Bone marrow (tissue), 2 donors: ENCODE data around the gene PPM1B.
A peak's percentile ranks its signal among the peaks of the same experiment; 100 is the strongest.
"Not testable (repeated sequence)": the region's sequence is repeated elsewhere in the genome, so short reads cannot be mapped to it uniquely, and the experiment has no call there.

Source experiments
- DNase-seq, 2 donors: peaks; one replicate each; lab custom pipeline; 2025; lab: John Stamatoyannopoulos, UW

Gene PPM1B

DNA sequence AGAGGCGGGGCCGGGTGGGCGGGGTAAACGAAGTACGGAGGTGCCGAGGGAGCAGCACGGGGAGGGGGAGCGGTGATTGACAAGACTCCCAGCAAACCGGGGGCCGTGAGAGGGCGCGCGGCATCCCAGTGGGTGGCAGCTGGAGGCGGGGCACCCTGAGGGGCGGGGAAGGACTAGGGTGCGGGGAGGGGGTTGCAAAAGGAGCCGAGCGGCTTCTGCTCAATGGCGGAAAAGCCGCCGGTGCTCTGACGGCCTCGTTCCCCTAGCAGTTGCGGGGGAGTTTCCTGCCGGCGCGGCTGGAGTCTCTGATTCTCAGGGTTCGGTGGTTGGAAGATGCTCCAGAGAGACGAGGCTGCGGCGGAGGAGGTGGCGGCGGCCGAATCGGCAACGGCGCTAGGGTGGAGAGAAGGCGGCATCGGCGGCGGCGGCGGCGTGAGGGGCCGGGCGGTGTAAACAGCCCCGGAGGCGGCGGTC, at the start of gene PPM1B:
Gene PPM1B (plus strand): TSS at position 195 of the 474 bp plus-strand sequence. CDS start 32,325 bp downstream, outside the sequence.
- peak in 1 of 2 donors; percentile 91 for DNase-seq

DNA sequence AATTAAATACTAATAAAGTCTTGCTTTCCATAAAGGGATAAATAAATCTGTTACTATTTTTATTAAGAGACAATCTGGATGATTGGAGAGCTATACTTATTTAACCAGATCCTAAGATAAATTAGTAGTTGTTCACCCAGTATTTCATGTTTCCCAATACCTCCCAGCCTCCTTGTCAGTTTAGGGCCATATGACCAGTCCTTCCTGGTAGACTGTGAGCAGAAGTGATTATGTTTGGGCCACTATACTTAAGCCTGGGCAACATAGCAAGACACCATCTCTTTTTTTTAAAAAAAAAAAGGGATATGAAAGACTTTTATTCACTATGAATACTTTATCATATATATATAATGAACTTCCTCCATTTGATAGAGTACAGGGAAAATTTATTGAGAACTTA, 48.8 kb upstream of the PPM1B start:
- DNase-seq: no peak

DNA sequence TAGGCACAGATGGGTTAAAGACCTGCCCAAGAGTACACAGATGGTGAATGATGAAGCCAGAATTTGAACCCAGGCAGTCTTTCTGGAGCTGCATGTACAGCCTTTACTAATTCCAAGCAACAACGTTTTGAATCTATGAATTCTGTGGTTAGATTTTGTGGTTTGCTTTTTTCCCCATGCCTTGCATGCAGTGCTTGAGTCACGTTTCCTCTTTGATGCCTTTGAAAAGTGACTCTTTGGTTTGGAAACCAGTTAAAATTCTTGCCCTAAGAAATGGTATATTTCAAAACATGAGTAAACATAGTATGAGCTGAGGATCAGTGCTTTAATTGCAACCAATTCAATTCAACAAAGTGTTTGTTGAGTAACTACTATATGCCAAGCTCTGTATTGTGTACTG, 48.2 kb upstream of the PPM1B start:
- DNase-seq: peak in 1 of 2 donors; percentile 86

DNA sequence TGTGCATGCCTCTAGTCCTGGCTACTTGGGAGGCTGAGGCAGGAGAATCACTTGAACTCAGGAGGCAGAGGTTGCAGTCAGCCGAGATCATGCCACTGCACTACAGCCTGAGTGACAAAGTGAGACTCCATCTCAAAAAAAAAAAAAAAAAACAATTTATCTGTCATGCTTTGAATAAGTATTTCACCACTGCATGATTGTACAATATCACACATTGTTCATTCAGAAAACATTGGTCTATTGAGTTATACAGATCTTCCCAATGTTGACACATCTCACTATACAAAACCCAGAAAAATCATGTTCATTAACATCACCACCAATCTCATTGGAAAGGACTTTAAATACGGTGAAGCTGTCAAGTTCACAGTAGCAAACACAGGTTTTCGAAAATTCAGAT, 46.8 kb upstream of the PPM1B start:
- DNase-seq: no peak

DNA sequence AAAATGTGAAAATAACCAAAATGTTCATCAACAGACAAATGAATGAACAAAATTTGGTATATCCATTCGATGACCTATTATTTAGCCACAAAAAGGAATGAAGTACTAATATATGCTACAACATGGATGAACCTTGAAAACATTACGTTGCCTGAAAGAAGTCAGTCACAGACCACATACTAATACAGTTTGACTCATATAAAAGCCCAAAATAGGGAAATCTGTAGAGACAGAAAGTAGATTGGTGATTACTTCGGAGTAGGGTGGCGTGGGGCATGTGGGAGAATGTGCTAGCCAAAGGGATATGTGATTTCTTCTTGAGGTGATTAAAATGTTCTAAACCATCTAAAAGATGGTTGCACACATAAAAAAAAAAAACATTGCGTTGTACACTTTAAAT, 44.2 kb upstream of the PPM1B start:
- no peak for DNase-seq

DNA sequence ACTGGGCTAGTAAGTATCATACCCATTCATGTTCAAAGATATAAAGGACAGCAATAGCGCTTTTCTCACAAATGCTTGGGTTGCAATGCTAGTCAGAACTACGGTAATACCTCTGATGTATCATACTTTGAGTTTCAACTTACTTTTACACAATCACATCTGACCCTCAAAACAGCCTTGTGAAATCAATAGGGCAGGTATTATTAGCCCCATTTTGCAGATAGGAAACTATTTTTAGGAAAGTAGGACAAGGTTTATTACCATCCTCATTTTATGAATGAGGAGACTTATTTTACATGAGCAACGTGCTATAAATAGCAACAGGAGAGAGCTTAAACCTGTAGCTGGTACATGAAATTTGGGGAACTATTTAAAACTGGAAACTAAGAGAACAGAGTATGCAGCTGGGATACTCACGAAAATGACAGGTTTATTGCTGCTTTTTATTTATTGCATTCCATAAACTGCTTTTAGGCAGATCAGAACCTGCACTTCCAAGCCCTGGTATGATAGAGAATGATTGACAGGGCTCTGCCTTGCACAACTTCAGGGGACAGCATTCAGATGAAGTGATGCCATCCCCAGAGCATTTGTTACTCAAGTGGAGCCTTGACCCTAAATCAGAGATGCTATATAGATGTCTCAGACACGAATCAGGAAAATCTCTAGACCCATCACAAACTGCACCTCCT, 42.4 kb upstream of the PPM1B start:
- DNase-seq: peak in 1 of 2 donors; percentile 10

DNA sequence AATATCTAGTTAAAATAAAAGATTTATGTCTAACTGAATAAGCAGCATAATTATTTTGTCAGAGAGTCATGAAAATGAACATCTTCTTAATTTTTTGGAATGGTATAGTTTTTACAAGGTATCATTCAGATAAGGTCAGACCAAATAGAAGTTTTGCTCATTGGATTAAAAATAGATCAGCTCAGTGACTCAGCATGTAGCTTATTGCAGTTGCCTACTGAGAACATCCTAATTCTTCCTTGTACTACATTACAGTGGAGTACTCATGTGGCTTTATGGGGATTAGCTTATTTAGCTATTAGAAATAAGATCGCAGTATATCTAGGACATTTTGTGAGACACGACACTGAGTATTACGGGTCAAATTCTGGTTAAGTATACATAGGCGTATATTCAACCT, 38.2 kb upstream of the PPM1B start:
- DNase-seq: peak in 1 of 2 donors; percentile 70

DNA sequence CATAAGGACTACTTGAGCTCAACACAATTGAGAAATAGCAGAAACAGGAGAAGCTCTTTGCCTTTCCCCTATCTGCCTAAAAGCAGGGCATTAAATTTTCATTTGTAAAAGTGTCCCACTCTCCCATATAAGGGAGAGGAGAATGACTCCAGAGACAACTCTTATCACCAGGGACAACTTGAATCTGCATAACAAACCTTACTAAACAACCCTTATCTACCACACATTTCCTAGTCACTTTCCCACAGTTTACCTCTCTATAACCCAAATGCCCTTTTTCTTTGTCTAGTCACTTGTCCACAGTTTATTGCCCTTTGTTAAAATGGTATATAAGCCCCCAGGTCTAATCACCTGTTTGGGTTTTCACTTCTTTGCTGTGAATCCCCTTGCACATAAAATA, 37.5 kb upstream of the PPM1B start:
- no peak for DNase-seq

DNA sequence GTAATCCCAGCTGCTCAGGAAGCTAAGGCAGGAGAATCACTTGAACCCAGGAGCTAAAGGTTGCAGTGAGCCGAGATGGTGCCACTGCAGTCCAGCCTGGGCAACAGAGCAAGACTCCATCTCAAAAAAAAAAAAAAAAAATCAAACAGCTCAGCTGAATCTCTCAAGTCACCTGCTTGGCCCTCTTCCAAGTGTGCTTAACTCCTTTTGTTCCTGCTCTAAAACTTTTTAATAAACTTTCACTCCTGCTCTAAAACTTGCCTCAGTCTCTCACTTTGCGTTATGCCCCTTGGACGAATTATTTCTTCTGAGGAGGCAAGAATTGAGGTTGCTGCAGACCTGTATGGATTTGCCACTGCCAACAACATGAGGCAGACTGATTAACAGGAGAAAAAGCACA, 35.1 kb upstream of the PPM1B start:
- DNase-seq: not testable (repeated sequence)

DNA sequence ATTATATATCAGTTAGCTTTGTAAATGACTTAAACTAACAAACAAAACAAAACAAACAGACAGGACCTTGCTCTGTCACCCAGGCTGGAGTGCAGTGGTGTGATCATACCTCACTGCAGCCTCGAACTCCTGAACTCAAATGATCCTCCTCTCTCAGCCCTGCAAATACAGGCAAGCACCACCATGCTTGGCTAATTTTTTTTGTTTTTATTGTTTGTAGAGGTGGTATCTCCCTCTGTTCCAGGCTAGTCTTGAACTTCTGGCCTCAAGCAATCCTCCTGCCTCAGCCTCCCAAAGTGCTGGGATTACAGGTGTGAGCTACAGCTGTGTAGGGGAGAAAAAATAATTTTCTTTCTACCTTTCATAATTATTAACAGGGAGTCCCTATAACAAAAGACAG, 33.8 kb upstream of the PPM1B start:
- DNase-seq: no peak

DNA sequence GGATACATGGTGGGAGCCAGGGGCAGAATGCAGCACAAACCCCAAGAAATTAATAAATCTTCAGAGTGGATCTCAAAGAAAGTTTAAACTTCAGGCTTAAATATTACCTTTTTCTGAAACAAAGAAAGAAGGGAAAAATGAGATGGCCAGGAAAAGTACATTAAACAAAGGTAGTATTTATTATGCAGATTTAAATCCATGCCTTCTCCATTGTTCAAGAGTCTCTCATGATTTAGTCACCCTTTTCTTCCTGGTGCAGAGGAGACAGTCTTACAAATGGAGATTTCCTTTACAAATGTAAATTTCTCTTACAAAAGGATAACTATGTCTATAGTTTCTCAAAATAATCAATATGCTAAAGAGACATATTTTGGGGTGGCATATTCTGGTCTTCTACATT, 33.4 kb upstream of the PPM1B start:
- DNase-seq: no peak

DNA sequence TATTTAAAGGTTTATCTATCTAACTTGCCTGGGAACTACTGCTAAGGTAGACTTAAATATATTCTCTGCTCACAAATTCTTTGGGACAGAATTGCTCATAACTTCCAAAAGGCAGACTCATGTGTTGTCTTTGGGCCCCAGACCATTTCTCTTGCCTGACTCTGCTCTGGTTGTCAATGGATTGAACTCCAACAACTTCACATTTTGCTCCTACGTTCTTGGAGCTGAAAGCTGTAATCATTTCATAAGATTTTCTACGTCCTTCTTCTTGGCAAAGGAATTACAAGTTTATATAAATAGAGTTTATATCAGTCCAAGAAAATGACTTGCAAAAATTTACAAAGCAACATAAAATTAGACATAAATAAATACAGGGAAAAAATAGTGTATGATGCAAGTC, 32.9 kb upstream of the PPM1B start:
- DNase-seq: no peak

DNA sequence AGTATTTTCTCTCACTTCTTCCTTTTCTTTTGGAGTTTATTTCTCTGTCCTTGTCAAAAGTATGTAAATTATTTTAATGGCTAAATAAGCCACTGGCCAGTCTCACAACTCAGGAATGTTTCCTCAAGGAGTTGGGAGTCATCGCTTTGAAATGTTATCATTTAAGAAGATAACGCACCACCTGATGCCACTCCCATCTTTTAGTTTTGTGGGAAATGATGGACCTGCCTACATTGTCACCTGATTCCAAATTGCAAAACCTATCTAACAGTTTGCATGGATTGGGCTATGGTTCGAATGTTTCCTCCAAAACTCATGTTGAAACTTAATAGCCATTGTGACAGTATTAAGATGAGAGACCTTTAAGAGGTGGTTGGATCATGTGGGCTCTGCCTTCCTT, 32.4 kb upstream of the PPM1B start:
- no peak for DNase-seq

DNA sequence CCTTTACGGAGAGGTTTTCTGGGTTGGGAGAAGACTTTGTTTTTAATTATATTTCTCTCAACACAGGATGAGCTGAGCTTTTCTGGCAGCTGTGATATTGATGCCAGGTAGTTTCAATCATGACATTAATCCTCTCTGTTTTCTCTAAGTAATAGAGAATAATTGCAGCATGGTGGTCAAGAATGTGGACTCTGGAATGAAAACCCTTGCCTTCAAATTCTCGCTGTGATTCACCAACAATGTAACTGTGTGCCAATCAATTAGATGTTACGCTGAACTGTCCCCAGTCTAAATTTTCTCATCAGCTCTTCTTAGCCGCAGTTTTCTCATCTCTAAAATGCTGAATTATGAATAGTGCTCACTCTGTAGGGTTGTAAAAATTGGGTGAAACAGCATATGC, 31.6 kb upstream of the PPM1B start:
- DNase-seq: no peak

DNA sequence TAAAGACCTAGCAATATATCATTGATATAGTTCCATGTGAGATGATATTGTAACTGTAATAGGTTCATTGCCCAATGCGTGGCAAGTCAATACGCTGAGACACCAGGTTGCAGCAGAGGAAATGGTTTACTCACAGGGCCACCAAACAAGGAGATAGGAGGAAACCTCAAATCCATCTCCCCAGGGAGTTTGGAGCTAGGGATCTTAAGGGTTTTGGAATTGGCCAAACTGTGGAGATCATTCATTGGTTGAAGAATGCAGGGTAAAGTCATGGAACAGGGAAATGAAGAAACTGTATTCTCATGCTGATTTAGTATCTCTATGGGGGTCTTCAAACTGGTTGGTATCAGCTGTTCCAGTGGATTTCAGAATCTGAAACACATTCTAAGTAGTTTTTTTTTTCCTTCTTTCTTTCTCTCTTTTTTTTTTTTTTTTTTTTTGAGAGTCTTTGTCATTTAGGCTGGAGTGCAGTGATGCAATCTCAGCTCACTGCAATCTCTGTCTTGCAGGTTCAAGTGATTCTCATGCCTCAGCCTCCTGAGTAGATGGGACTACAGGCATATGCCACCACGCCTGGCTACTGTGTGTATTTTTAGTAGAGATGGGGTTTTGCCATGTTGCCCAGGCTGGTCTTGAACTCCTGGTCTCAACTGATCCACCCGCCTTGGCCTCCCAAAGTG, 30.7 kb upstream of the PPM1B start:
- no peak for DNase-seq

DNA sequence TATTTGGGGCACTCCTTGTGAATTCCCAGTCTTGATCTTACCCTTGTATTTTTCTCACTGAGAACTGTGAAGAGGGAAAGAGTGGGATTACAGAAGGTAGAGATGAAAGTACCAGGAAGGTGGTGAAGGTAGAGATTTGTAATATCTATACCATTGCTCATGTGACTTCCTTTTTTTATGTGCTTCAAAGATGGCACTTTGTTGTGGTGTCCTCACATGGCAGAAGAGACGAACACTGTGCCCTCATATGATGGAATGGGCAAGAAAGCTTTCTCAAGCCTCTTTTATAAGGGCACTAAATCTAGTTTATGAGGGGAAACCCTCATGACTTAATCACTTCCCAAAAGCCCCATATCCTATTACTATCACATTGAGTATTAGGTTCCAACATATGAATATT, 28.9 kb upstream of the PPM1B start:
- no peak for DNase-seq

DNA sequence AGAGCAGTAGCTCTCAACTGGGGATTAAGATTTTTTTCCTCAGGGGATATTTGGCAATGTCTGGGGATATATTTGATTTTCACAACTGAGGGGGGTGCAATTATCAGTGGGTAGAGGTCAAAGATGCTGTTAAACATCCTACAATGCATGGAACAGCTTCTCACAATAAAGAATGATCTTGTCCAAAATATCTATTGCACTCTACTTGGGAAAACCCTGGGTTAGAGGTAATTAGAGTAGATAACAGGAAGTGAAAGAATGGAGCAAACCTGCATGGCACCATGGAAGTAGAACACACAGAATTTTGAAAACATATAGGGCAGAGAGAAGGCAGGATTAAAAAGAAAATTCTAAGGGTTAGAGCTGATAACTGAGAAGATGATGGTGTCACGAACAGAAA, 26.4 kb upstream of the PPM1B start:
- no peak for DNase-seq

DNA sequence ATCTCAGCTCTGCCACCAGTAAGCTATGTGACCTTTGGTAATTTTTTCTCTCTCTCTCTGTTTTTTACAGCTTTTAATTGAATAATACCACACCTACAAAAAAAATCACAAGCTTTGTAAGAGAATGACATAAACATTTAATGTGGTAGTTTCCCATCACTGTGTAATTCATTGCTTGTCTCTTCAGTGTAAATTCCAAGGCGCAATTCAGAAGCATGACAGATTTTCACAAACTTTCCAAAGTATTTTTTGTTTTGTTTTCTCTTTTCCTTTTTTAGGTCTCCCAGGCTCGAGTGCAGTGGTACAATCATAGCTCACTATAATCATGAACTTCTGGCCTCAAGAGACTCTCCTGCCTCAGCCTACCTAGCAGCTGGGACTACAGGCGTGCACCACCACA, 25.0 kb upstream of the PPM1B start:
- no peak for DNase-seq

DNA sequence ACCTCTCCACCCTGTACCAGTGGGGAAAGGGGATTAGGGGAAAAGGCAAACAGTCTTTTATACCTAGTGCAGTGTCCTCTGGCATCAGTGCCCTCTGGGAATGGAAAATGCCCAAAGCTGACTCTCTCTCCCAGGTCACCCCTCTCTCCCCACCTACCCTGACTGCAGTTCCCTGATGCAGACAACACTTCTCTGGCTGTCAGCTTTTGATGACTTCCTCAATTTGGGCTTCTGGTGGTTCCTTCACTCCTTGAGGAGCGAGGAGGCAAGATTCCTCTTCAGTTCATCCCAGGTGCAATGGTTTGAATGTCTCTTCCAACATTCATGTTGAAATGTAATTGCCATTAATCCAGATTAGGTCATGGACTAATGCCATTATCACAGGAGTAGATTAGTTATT, 19.7 kb upstream of the PPM1B start:
- DNase-seq: no peak

DNA sequence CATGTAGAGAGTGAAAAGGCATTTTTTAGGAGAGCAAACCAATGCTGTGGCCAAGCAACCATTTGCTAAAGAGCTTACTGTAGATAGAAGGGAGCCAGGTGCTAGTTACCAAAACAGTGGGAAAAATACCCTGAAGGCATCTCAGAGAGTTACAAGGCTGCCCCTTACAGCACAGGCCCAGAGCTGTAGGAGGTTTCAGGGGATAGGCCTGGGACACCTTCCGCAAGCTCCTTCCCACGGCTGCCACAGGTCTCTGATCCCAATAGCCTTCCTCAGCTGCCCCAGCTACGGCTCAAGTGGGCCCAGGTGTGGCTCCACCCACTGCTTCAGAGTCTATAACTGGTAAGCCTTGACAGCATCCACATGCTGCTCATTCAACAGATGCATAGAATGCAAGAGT, 18.2 kb upstream of the PPM1B start:
- DNase-seq: no peak

DNA sequence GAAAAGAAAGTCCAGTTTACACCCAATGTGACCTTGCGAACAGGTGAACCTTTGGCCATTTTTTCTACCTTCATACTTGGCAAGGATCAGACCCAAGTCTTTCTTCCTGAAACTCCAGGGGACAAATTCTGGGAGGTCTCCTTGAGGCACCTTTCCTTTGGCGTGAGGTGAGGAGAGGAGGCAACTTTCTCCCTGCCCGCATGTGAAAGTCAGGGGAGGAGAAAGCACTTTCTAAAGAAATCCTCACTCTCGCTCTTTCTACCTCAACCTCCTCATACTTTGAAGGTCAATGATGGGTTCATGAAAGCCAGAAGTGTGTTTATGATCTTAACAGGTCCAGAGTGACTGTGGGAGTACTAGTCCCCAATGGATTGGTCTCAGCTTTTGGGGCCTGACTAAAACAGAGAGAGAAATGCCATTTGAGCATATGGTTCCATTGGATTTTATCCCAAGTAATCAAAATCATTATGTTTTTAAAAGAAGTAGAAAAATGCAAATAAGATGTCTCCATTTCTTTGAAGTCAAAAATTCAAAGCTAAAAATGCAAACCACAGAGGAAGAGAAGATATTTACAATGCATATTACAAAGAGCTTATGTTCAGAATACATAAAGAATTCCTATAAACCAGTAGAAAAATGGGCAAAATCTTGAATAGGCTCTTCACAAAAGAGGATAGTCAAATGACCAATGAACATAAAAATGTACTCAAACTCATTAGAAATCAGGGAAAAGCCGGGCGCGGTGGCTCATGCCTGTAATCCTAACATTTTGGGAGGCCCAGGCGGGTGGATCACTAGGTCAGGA, 15.6 kb upstream of the PPM1B start:
- DNase-seq: no peak

DNA sequence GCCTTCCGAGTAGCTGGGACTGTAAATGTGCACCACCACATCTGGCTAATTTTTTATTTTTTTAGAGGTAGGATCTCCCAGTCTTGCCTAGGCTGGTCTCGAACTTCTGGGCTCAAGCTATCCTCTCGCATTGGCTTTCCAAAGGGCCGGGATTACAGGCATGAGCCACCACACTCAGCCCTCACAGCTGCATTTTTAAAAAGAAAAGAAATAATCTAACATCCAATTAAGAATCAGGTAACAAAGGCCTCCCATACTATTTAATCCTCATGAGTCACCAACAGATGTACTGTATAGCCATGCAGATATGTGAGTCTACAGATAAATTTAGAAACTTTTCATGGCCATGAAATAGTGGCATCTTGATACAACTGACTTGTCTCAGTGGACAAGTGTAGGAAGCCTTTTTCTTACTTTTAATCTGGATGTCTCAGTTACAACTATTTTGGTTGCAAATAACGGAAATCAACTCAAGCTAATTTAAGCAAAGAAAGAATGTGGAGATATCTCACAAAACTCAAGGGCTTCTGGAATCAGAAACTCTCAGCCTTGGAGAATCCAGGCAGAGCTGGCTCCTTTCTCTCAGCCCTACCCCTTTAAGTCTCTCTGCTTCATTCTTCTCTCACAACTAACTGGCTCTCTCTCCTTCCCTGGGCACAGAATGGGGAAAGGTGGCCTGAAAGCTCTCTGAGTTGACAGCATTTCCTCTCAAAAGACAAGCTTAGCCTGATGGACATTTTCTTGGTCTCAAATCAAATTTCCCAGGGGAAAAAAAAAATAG, 12.8 kb upstream of the PPM1B start:
- no peak for DNase-seq
